RKO (cell line): Measurements from ENCODE around the gene MYO3B.

Experiments
- DNase-seq: peaks from one replicate; pipeline ENCODE4 v3.0.0-alpha.2; 2016; ENCODE audit warnings: low spot score

MYO3B gene

DNA sequence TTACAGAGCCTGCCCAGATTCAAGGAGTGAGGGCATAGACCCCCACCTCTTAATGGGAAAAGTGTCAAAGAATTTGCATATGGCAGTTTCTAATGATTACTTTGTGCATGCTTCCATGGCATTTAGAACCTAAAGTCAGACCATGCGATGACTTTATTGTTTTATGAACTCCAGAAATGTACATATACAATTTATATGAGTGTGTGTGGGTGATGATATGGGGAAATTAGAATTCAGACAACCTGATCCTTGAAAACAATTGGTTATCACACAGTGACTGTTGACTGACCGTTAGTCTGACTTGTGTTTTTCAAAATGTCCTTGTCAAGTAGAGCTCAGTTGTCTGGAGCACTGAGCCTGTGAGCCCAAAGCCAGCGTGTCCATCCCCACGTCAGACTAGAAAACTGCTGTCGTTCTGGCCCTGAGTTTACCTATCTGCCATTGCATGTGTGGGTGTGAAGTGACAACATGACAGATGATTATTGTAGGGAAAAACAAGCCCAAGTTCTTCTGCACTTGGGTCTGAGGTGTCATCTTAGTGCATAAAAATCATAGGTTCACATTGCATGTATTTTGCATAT, 128.4 kb downstream of the MYO3B start:
- DNase-seq, result no peak

DNA sequence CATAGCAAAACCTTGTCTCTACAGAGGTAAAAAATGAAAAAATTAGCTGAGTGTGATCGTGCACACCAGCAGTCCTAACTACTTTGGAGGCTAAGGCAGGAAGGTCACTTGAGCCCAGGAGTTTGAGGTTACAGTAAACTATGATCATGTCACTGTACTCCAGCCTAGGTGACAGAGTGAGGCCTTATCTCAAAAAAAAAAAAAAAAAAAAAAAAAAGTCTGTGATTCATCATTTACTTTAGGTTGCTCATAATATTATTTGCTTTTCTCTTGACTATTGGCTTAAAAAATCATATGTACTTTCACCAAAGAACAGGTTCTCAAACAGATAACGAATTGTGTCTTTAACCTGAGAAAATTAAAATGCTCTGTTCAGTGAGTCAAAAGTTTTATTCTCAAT, 129.1 kb downstream of the MYO3B start:
- DNase-seq, result no peak

DNA sequence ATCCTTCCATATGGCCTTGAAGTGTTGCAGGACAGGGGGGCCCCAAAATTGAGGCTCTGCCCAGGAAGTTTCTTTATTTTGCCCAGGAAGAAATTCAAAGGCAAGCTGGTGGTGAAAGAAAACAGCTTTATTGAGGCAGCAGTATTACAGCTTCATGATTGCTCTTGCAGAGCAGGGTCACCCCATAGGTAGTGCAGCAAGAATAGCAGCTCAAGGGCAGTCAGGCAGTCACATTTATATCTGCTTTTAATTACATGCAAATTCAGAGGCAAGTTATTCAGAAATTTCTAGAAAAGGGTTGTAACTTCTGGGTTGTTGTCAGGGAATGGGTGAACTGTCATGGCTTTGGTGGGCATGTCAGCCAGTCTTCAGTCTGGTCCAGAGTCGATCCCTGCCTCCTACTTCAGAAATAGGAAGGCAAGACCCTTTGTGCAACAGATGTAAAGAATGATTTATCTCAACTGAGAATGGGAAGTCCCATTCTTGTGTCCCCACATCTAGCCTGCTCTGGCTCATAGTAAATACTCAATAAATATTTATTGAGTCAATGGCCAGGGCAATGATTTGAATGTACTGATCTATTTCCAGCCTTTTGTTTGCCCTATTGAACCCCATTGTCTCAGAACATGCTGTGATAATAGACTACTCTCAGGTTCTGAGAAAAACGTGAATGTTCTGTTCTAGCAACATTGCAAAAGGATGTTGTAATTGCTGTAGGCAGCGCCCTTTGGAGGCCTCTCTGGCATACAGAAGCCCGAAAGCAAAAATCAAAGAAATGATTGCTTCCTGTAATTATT, 129.8 kb downstream of the MYO3B start:
- DNase-seq, result no peak

DNA sequence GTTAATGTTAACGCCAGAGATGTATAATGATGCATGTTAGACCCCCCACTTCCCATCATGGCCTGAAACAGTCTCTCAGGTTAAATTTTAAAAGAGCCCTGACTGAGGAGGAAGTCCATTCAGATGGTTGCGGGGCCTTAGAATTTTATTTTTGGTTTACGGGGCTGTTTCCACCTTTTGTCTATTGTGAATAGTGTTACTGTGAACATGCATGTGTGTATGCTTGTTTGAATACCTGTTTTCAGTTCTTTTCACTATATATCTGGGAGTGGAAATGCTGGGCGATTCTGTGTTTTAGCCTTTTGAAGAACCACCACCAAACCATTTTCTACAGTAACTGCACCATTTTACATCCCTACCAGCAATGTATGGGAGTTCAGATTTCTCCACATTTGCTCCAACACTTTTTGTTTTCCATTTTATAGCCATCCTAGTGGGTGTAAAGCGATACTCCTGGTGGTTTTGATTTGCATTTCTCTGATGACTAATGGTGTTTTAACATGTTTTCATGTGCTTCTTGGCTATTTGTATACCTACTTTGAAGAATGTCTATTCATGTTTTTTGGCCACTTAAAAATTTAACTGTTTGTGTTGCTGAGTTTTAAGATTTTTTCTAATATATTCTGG, 133.0 kb downstream of the MYO3B start:
- no peak for DNase-seq

DNA sequence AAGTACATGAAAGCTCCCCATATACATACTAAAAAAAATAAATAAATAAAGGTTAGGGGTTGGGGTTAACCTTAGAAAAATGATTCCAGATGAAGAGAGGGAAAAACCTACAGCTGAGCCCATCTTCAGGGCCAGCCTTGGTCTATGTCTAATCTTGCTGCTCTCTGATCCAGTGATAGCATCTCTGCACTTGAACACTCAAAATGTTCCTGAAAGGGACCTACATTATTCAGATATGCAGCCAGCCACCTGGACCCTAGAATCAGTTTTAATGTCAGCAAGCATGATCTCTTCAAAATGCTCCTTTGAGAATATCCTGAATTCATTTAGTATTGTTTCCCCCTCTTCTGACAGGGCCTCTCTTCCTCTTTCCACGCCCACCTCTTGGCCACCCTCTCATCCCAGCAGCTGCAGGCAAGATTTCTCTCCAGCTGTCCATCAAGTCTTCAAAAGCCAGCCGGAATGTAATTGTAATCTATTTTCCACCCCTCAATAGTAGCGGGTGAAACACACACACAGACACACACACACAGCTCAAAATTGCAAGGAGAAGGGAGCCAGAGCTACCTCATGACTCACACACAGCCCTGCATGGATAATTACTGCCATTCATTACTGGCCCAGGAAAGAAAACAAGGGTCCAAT, 135.5 kb downstream of the MYO3B start:
- DNase-seq, result no peak

DNA sequence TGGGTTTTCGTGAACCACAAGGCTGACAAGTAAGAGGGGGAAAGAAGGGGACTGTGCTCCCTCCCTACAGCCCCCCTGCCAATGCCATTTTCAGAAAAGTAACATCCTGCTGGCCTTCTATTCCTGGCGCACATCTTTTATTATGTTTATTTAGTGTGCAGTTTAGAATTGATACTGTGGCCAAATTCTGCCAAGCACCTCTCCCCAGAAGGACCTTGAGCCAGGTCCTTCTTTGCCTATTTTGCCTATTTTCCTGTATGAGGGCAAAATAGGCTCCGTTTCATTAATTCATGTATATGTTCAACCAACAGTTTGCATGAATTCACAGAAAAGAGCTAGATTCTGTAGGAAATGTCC, 136.0 kb downstream of the MYO3B start:
- no peak for DNase-seq

DNA sequence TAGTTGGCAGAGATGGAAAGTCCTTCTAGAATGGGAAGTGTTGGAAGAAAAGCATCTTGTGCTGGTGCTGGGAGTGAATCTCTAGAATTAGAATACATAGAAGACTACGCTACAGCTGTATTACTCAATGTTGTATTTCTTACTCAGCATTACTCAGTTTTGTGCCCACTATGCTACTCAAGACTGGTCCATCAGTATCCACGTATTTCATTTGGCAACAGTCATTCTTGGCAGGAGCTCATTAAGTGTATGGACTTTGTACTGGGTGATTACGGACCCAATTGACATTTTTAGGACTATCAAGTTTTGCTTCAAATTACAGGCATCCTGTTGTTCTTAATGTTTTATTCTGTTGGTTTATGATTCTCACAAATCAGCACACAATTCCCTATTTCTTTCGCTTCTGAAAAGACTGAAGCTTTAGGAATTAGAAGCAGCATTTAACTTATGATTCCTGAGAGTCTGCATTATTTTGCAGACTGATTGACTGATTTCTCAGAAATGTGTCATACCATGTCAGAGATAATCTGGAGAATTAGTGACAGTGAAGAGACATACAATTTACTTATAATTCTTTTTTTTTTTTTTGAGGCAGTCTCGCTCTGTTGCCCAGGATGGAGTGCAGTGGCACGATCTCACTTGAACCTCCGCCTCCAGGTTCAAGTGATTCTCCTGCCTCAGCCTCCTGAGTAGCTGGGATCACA, 136.9 kb downstream of the MYO3B start:
- peak; percentile 85 for DNase-seq

DNA sequence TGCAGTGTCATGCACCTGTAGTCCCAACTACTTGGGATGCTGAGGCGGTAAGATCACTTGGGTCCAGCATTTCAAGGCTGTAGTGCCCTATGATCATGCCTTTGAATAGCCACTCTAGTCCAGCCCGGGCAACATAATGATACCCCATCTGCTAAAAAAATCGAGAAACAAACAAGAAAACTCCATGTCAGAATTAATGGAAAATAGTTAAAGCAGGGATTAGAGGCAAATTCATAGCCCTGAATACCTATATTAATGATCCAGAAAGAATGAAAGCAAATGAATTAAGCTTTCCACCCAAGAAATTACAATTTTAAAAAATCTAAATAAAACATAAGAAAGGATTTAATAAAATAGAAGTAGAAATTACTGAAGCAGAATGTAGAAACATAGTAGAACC, 143.0 kb downstream of the MYO3B start:
- DNase-seq, result no peak

DNA sequence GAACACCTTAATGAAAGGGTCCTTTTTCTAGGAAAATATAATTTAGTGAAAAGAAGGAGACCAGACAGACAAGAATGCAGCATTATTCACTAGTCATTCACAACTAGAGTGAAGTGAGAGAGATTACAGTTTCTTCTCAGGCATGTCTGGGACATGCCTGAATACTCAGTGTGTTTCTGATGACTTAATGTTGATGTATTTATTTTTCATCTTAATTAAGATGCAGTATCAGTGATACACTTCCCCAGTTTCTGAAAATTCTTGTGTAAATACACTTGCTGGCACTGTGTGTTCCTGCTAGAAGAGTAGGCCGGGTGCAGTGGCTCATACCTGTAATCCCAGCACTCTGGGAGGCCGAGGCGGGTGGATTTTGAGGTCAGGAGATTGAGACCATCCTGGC, 143.6 kb downstream of the MYO3B start:
- no peak for DNase-seq

DNA sequence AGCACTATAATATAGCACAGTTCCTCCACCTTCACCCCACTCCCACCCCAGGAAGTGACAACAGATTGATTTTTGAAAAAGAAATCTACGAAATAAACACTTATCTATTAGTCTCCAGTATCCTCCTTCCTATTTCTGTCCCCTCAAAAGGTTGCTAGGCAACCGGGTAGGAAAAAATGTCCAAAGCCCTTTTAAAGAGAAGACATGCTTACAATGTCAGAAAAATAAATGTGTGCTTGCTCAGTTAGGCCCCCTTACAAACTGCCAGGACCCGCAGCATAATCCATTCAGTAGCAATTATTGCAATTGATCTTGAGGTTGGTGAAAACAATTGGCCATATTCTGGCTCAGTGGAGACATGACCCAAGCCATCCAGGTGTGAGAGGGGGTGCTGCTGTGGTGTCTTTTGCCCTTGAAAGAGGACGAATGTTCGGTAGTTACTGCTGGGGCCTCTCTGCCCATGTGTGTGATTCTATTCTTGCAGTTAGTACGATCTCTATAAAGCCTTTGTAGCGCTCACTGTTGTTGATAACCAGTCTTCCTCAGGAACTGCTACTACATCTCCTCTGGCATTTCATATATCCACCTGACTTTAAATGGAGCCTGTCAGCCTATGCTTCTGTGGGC, 144.3 kb downstream of the MYO3B start:
- no peak for DNase-seq

DNA sequence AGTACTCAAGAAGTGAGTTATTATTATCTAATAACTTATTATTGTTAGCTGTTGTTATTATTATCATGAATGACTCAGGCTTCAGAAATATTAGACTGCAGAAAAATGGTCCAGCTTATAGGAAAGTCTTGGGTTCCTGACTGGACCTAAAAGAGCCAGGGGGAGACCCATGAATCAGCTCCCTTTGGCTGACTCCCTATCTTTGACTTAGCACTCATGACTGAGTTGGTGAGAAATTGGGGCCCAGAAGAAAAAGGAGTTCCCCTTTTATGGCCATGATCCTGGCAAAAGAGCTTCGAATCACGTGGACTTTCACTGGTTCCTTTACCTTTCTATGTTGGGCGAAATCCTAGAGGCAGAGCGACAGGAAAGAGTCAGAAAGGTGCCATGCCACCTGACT, 145.8 kb downstream of the MYO3B start:
- no peak for DNase-seq

DNA sequence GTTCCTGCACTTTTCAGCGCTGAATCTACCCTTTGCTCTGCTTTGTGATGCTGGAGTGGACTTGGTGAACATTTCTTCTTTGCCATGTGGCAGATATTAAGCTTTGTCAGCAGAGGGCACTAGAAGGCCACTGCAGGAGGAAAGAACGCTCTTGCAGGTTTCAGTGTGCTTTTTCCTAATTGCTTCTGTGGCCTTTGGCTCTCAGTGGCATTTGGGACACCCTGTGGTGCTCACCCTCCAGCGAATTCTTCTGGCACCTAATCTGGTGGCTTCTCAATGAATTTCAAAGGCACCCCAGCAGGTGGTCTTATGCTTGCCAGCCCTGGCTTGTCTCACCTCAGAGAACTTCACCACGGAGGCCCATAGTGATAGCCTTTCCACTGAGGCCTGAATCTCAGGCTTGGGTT, 146.7 kb downstream of the MYO3B start:
- DNase-seq, result peak; percentile 53

DNA sequence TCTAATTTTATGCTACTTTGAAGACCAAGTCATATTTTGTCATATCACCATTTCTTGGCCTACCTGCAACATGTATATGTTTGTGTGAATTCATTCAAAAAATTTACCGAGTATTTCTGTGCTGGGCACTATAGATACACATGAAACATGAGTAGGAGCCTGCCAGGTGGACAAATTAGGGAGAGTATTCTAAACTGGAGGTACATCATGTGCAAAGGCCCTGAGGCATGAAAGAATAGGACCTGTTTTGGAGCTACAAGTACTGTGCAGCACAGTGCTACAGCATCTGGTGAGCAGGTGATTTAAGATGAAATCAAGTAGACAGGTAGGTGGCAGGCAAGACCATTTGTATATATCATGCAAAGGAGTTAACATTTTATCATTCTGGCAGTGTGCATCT, 152.9 kb downstream of the MYO3B start:
- DNase-seq, result no peak

DNA sequence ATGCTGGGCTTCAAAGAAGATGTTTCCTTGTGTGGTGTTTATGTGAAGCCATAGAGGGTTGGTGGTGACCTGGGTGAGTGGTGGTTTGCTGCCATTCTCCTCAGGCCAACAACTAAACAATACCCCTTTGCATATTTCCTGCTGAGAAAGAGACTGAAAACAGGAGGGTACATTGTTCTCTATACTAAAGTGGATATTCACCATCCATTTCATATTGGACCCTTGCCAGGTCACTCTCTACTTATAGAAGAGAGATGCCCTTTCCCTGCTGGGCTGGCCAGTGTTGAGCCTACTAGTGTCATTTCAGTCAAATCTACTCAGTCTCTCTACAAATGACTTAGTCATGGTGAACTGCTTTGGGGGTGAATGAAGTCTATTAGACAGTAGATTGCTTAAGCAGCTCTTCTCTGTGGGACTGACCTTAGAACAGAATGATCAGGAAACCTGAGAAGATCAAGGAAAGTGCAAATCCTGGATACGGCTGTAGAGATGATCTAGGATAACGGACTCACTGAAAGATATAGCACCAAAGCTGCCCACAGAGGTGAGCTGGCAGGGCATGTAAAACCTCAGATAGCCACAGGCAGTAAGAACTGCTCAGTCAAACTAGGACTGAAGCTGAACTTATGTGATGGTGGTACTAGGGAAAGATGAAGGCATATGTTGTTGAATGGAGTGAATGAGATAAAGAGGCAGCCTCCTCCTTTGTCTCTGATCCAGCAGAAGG, 154.9 kb downstream of the MYO3B start:
- DNase-seq, result no peak

DNA sequence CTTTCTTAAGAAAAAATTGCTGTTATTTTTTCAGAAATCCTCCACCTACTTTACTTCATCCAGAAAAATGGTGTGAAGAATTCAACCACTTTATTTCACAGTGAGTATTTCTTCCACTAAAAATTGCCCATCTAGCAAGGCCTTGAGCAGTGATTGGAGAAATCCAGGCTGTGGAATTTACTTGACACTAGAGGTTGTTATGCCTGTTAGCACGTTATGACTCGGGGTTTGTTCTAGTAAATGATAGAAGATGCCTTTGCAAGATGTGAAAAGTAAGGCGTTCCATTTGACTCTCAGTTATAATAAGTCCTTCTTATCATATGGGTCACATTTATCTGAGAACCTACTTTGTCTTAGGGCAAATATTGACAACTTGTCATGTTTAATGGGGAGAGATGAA, 157.4 kb downstream of the MYO3B start:
- DNase-seq, result no peak

DNA sequence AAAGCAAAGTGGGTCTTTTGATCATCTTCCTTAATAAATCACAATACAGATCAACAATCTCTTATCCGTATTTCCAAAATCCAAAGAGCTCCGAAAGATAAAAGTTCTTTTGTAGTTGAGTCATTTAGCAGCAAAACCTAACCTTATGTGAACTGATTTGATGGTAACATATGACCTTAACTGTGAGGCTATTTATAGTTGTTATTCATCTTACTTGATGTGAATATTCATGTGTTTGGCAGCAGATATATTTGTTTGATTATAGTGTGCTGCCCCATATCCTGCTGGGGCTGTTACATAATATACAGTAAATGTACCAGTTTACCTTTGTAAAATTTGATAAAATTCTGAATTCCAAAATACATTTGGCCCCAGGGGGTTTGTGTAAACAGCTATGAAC, 158.5 kb downstream of the MYO3B start:
- DNase-seq, result no peak

DNA sequence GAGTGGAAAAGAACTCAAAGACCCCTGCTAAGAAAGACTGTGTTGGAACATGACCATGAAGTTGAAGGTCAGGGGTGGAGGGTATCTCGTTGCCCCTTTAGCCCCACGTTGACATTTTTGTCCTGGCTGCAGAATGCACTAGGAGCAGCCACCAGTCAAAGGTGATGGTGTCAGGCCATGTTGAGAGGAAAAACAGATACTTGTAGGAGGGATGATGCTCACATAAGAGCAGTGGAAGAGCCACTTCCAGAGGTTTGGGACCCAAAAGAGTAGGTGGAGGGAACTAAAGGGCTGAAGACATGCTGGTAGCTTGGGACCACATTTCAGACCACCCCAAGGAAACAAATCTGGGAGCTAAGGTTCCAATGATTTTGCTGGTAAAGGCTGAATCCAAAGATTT, 159.0 kb downstream of the MYO3B start:
- DNase-seq, result no peak

DNA sequence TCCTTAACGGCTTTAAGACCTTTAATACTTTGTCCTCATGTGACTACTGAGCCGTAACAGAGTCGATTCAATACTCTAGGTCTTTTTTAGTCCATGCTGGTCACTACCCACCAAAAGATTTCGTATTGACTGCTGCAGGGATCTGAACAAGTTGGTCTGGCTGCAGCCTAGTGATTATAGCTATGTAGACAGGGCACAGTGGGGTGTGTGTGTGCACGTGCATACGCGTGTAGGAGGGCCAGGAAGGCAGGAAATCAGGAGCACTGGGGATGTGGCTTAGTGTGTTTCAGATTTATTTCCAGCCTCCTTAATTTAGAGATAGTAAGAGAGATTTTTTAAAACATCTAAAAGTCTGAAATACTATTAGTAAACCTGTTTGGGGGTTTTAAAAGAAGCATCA, 161.4 kb downstream of the MYO3B start:
- no peak for DNase-seq

DNA sequence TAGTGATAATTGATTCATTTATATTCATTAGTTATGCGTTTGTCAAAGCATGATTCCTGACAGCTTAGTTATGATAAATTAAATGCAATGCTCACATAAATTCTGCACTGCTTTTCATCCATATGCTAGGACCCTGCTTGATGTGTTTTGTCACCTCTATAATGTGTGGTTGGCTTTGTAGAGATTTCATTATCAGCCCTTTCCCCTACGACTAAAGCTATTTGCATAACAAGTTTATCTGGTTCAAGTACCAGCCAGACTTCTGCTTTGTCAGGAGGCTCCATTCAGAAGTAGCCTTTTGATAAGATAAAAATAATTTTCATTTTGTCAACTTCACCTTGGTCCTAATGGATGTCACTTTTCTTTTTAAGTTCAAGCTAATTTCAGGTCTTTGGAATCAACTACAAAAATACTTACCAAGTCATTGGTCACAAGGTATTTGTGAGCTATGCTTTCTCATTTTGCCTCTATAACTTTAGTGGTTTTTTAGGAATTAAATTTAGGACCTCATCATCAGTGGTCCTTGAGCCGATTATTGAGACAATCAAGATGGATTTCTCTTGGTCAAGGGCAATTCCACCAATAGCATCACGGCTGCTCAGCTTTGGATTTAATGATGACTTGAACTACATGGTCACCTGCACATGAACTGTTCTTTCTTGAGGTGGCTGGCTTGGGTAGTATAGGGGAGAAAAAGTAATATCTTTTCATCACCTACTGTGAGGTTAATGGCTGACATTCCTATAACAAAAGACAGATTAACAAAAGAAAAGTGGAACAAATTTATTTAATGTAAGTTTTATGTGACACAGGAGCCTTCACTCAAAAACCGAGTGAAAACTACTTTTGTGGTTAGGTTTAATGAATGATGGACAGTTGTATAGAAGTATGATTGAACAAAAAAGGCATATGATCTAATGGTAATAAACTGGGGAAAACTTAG, 162.1 kb downstream of the MYO3B start:
- no peak for DNase-seq

DNA sequence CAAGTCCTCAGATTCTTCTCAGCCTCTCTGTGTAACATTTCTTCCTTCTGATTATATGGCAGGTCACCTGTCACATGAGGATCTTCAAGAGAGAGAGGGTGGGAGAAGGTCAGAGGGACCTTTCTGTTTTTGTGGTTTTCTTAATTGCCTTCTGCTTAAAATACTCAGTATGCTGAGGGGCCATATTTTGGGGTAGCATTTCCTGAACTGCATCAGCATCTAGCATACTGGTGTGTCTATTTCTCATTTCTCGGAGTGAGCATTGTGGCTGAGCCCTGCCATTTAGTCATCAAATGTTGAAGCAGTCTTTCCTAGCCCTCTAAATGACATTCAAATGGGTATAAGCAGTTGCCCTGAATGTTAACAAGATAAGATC, 162.7 kb downstream of the MYO3B start:
- DNase-seq, result no peak
